Stomach (tissue), 9 donors: ENCODE measurements around the gene IQCB1. TPM values are rescaled to one million over a fixed set of nuclear protein-coding genes. Genes with fewer than 3 reads are reported as not detected.

ENCODE experiments used
- DNase-seq, 2 donors: peaks; one replicate each; pipeline versions ENCODE4 v3.0.0 to v3.0.0-alpha.2; 2013 to 2019
- H3K27ac ChIP-seq, 5 donors: fragments of 200-600 bp in 4 of 5; sonication (generic) in 4 of 5; one replicate each; pipeline ENCODE4 v1.5.1; 2013 to 2019; ENCODE audit warnings: mild to moderate bottlenecking in 1 of 5, moderate library complexity in 1 of 5
- H3K27me3 ChIP-seq, 3 donors: fragments of 200-600 bp; sonication (generic); one replicate each; pipeline ENCODE4 v1.5.1; 2017 to 2019; ENCODE audit warnings: mixed run types in 1 of 3
- H3K36me3 ChIP-seq, 4 donors: fragments of 200-600 bp; sonication (generic); 1 replicate in 3 of 4; 2 replicates in 1 of 4; pipeline ENCODE4 v1.5.1; 2016 to 2019
- H3K4me1 ChIP-seq, 4 donors: fragments of 200-600 bp; sonication (generic); one replicate each; pipeline ENCODE4 v1.5.1; 2016 to 2019
- H3K4me3 ChIP-seq, 4 donors: fragments of 200-600 bp; sonication (generic) in 3 of 4; one replicate each; pipeline ENCODE4 v1.5.1; 2016 to 2019; ENCODE audit warnings: mild to moderate bottlenecking in 1 of 4
- H3K9me3 ChIP-seq, 4 donors: fragments of 200-600 bp; sonication (generic); one replicate each; pipeline ENCODE4 v1.5.1; 2016 to 2019
- EP300 ChIP-seq: sonication (generic); formaldehyde crosslinking; IDR thresholded peaks from one replicate; pipeline ENCODE4 v1.6.1; 2017; ENCODE audit warnings: antibody characterized with exemption
- POLR2AphosphoS5 ChIP-seq, 3 donors: sonication (generic); formaldehyde crosslinking; IDR thresholded peaks; one replicate each; pipeline ENCODE4 v1.6.1; 2016; ENCODE audit warnings: antibody characterized with exemption in 3 of 3
- intact Hi-C: fragments of 100-400 bp; cut with DNase I; formaldehyde crosslinking; loops from one replicate; pipeline ENCODE4 v1.15.1; 2023; ENCODE audit warnings: low total_unique reads
- polyA plus RNA-seq, 3 donors: library from polyadenylated mRNA; stranded (reverse); fragments of 200-250 nt; gene quantifications; one replicate each; pipeline ENCODE4 v1.2.3, GENCODE V29; 2013
- total RNA-seq, 5 donors: library from RNA; depleted of rRNA; stranded (reverse); fragments of >200 nt; gene quantifications; one replicate each; pipeline versions ENCODE4 v1.1.0 to v1.2.3, GENCODE V29; 2014 to 2016
- donor health status: healthy with polysubstance abuse.
- donor health status: Bipolar disorder and iron deficiency.
- donor health status: healthy.

IQCB1 gene
- total and polyA plus RNA-seq, 8 donors, result 1.8 to 40.6 (median 8.8) TPM

DNA sequence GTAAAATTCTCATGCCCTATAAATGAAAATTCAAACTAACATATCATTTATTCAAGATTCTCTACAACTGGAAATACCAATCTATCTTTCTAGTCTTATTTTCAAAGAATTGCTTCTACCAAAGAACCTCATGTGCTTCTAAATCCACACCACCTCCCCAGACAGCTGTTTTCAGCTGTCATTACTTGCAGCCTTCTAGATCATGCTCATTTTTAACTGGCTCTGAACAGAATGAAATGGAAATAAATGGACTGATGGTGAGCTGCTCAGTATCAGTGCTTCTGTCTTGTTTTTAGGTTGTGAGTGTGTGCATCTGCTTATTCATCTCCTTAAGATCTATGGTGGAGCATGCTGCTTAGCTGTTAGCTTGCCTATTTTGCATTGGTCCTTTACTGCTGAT is 114.7 kb downstream of the IQCB1 start:
- intact Hi-C loops, result no loop called here
- H3K36me3 ChIP-seq, result peaks cover 58 to 100% (median 100%) of the 10 kb centered on the region in 4 donors
- no peak overlapping the region for H3K4me3 ChIP-seq
- TF ChIP-seq EP300 (no peak), POLR2AphosphoS5 (IDR thresholded peaks at IDR 0.05) (no peak)
- H3K4me1 ChIP-seq, result no peaks in the 10 kb centered on the region
- DNase-seq, result no peak
- H3K27ac ChIP-seq, result no peak overlapping the region
- H3K27me3 ChIP-seq, result no peaks in the 10 kb centered on the region
- H3K9me3 ChIP-seq, result no peaks in the 10 kb centered on the region

Other genes starting within 250 kb of the IQCB1 start
- gene FBXO40, start 241.7 kb downstream of the IQCB1 start, total RNA-seq, result under 1 TPM in 1 of 5 donors, not detected in 4; under 0.01 TPM
- under 1 TPM in 1 of 3 donors, not detected in 2; 0.06 TPM for gene FBXO40, start 241.7 kb downstream of the IQCB1 start, polyA plus RNA-seq
- gene HCLS1, start 174.2 kb downstream of the IQCB1 start, total RNA-seq, result 100 to 1,000 TPM in 1 of 5 donors, 10 to 100 TPM in 4; 21.8 to 115 (median 44.0) TPM
- 10 to 100 TPM; 13.9 to 24.6 (median 22.3) TPM for gene HCLS1, start 174.2 kb downstream of the IQCB1 start, polyA plus RNA-seq
- gene GOLGB1, start 85.3 kb downstream of the IQCB1 start, total RNA-seq, result 10 to 100 TPM; 53.9 to 81.1 (median 62.3) TPM
- gene GOLGB1, start 85.3 kb downstream of the IQCB1 start, polyA plus RNA-seq, result 10 to 100 TPM in 2 of 3 donors, 1 to 10 TPM in 1; 6.7 to 16.0 (median 10.8) TPM
- 10 to 100 TPM in 1 of 5 donors, 1 to 10 TPM in 2, not detected in 2; 1.2 to 10.5 (median 2.2) TPM for gene EAF2, start 149 bp upstream of the IQCB1 start, total RNA-seq
- gene EAF2, start 149 bp upstream of the IQCB1 start, polyA plus RNA-seq, result 10 to 100 TPM in 1 of 3 donors, 1 to 10 TPM in 2; 5.3 to 11.9 (median 6.4) TPM
- 10 to 100 TPM in 2 of 5 donors, 1 to 10 TPM in 2, not detected in 1; 1.3 to 16.5 (median 11.4) TPM for gene SLC15A2, start 59.3 kb upstream of the IQCB1 start, total RNA-seq
- 1 to 10 TPM in 1 of 3 donors, under 1 TPM in 1, not detected in 1; 0.44 to 3.0 TPM for gene SLC15A2, start 59.3 kb upstream of the IQCB1 start, polyA plus RNA-seq
- 10 to 100 TPM in 1 of 5 donors, under 1 TPM in 2, not detected in 2; under 0.01 to 21.4 (median 0.18) TPM for gene ILDR1, start 187.2 kb upstream of the IQCB1 start, total RNA-seq
- 1 to 10 TPM in 1 of 3 donors, not detected in 2; 1.3 TPM for gene ILDR1, start 187.2 kb upstream of the IQCB1 start, polyA plus RNA-seq
- 10 to 100 TPM in 1 of 5 donors, 1 to 10 TPM in 1, under 1 TPM in 2, not detected in 1; 0.29 to 16.9 (median 3.7) TPM for gene CD86, start 220.3 kb upstream of the IQCB1 start, total RNA-seq
- gene CD86, start 220.3 kb upstream of the IQCB1 start, polyA plus RNA-seq, result 1 to 10 TPM; 1.2 to 3.4 (median 3.1) TPM